Activated CD8-positive, alpha-beta memory T cell treated with anti-CD3 and anti-CD28 coated beads, Interleukin-2, amount 50 U/mL, for 1 hour (primary cell): ENCODE measurements around the gene C18orf54.
"Not testable (repeated sequence)": the region's sequence is repeated elsewhere in the genome, so short reads cannot be mapped to it uniquely, and the experiment has no call there.

ENCODE experiments used
- DNase-seq: peaks from one replicate; pipeline ENCODE4 v3.0.0-alpha.2; 2020; ENCODE audit errors: extremely low read depth

C18orf54 gene

DNA sequence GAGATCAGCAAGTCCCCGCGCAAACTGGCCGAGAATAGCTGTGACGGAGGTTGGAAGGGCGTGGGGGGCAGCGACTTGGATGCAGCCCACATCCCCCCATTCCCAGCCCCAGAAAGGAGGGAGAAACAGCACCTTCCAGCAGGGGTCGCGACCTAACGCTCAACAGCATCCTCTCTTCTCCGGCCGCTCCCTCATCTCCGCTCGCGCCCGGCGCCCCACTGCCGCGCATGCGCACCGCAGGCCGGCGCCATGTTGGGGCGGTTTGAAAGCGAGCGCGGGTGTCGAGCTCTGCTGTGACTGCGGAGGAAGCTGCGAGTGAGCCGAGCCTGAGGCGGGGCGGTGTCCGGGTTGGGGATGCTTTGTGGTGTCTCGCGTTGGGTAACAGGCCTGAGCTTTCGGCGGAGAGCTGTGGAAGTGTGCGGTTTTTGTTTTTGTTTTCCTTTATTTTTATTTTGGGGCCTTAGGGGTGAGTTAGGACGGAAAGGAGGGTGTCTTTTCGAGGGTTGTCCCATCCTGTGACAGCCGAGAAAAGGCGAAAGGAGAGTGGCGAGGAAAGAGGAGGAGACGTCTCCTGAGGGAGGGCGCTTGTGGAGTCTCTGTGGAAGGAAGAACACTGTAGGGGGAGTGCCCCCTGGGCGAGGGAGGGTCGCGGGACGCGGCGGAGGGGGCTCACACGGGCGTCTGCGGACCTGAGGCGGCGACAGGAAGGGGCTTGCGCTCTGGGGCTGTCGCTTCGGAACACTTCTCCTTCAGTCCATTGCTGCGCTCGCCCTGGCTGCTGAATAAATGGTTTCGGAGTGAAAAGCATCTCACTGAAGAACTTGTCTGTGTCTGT is at the start of gene C18orf54, which contains the start of gene STARD6:
TSS of gene C18orf54 (plus strand) at position 247 of the 835 bp plus-strand sequence. CDS start 2,667 bp downstream, outside the sequence.
TSS of gene STARD6 (minus strand) at position 199 of the 835 bp plus-strand sequence. CDS start 3,285 bp downstream, outside the sequence.
- peak; percentile 64 for DNase-seq

DNA sequence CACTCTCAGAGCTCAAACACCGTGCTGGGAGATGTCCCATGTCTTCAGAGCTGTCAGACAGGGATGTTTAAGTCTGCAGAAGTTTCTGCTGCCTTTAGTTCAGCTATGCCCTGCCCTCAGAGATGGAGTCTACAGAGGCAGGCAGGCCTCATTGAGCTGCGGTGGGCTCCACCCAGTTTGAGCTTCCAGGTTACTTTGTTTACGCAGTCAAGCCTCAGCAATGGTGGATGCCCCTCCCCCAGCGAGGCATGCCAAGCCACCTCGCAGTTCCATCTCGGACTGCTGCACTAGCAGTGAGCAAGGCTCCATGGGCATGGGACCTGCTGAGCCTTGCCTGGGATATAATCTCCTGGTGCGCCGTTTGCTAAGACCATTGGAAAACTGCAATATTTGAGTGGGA is 48.1 kb upstream of the C18orf54 start:
- DNase-seq: not testable (repeated sequence)

DNA sequence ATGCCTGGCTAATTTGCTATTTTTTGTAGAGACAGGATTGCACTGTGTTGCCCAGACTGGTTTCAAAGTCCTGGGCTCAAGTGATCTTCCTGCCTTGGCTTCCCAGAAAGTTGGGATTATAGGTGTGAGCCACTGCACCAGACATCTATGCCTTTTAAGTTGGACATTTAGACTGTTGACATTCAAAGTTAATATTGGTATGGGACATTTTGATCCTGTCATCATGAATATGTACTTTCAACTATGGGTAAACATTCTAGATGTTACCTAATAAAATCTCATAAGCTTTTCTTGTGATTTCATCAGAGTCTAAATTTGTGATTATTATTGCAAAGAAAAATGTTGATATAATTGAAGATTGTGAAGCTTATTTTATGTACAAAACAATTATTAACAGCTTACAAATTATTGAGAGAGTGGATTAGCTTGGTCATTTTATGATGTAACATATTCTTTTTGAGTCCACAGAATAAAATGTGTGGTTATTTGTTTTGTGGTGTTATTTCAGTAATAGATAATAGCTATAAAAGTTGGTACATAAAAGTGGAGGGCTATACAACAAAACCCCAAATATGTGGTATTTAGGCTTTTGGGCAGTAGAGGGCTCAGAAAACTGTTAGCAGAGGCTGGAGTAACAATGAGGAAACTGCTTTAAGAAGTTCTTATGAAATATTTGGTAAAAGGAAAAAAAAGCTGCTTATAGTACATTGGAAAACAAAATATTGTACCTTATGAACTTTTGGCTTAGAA is 41.5 kb upstream of the C18orf54 start:
- no peak for DNase-seq

GRCh38 chr18:54323561-54323960 is 34.1 kb upstream of the C18orf54 start:
- no peak for DNase-seq

DNA sequence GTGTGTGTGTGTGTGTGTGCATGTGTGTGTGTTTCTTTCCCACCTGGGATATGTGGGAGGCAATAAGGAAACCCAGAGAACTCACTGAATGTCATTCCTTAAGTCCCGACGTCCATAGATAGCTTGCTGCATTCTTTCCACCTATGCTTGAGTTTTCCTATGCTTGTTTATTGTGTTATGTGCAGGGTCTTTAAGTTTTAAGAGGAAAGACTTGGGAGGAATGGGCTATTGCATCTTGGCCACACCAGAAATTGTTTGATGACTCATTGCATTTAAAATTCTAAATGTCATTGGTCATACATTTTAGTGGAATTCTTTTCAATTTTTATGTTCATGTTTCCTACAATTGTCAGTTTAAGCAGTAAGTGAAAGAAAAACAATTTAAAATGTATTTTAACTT is 33.7 kb upstream of the C18orf54 start:
- no peak for DNase-seq

DNA sequence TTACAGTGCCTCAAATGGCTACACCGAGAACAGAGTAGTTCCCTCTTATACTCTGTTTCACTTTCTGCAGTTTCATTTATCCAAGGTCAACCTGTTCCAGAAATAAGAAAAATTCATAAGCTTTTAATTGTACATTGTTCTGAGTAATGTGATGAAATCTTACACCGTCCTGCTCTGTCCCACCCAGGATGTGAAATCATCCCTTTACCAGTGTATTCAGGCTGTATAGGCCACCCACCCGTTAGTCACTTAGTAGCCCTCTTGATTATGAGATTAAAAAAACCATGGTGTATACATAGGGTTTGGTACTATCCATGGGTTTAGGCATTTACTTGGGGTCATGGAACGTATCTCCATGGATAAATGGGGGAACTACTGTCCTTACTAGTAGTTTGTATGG is 29.9 kb upstream of the C18orf54 start:
- DNase-seq: no peak

- no peak for DNase-seq
Measured at GRCh38 chr18:54329787-54330186, 27.9 kb upstream of the C18orf54 start.

GRCh38 chr18:54330768-54331548 is 26.7 kb upstream of the C18orf54 start:
- DNase-seq: no peak

DNA sequence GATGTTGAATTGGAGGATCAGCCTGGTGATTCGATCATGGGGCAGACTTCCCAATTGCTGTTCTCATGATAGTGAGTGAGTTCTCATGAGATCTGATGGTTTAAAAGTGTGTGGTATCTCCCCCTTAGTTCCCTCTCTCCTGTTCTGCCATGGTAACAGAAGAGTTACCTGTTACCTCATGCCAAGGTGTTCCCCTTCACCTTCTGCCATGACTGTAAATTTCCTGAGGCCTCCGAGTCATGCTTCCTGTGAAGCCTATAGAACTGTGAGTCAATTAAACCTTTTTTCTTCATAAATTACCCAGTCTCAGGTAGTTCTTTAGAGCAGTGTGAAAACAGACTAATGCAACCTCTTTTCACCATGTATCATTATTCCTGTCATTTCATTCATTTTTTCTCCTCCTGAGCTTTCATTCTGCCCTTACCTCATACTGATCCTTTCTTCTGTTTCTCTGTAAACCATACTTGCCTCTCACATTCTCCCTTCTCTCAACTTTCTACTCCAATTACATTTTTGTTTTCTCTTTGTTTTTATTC is 22.0 kb upstream of the C18orf54 start:
- no peak for DNase-seq

DNA sequence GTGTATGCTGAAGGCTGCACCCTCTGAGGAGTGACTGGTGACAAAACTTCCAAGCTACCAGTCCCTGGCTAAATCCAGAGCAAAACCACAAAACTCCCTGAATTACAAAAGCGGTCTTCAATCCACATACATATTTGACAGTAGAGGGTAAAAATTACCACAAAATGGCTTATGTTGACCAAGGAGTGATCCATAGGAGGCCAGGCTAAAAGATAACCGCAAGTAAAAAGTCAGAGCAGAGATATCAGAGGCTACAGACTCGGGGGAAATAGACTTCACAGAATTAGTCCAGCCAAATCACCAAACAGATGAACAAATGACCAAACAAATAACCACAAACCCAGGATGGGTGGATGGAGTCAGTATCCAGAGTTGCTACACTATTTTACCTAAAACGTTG is 19.5 kb upstream of the C18orf54 start:
- DNase-seq: no peak

DNA sequence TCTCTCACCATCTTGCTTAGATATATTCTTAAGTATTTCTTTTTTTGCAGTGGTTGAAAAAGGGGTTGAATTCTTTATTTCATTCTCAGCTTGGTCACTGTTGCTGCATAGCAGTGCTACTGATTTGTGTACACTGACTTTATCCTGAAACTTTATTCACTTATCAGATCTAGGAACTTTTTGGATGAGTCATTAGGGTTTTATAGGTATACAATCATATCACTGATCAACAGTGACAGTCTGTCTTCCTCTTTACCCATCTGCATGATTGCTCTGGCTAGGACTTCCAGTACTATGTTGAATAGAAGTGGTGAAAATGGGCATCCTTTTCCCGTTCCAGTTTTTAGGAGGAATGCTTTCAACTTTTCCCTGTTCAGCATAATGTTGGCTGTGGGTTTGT is 6.5 kb upstream of the C18orf54 start:
- no peak for DNase-seq

- DNase-seq: no peak
Measured at GRCh38 chr18:54357082-54357659, 535 bp upstream of the C18orf54 start.

DNA sequence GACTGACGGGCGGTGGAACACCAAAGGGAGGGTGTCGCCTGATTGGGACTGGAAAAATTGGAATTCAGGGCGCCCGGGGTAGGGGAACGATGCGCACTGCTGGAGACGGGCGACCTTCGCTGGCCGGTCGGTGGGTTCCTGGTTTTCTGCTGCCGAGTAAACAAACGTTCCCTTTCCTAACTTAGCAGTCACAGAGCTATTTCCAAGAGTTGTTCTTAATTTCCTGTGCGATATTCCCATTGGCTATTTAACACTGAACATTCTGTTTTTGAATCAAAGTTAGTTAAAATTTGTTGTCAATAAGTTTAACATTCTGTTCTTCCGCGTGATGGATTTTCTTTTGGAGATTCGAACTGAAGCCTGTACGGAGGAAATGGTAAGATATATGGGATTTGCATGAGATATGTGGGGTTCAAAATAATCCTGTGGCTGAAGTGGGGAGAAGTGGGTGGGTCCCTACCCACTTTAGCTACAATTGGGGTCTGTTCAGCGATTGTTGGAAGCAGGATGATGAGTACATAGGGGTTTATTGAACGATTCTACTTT is 862 bp downstream of the C18orf54 start:
- DNase-seq: no peak

DNA sequence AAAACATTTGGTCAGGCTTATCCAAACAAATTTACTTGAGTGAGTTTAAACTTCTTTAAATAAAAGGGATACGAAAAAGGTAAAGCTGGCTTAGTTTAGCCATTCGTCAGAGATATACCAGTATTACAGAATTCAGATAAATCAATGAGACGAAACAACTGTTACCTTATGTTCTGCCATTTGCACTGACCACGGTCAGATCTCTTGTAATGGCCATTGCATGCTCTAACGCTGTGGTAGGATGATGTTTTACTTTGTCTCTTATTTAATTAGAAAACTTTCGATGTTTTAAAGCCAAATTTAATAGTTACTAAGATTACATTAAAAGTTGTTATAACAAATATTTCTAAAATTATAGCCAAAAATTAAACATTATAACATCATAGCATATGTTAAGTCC is 1.5 kb downstream of the C18orf54 start:
- no peak for DNase-seq

- DNase-seq: no peak
Measured at GRCh38 chr18:54360406-54360805, 2.7 kb downstream of the C18orf54 start.

- no peak for DNase-seq
Measured at GRCh38 chr18:54378057-54378456, 20.4 kb downstream of the C18orf54 start.

DNA sequence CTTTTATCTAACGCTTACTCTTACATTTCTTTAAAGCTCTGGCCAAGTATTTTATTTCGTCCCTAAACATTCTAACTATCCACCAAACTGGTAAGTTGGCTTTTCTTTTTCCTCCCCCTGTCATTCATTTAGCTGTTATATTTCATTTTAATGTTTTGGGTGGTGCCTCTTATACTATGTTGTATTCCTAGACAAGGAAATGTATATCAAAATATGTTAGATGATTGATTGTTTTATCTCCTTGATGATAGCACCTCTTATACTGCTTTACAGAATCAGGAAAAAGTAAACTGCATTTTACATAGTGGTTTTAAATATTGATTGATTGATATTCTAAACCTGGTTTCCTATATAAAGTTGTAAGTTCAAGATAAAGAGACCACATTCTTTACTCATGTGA is 23.9 kb downstream of the C18orf54 start:
- no peak for DNase-seq

DNA sequence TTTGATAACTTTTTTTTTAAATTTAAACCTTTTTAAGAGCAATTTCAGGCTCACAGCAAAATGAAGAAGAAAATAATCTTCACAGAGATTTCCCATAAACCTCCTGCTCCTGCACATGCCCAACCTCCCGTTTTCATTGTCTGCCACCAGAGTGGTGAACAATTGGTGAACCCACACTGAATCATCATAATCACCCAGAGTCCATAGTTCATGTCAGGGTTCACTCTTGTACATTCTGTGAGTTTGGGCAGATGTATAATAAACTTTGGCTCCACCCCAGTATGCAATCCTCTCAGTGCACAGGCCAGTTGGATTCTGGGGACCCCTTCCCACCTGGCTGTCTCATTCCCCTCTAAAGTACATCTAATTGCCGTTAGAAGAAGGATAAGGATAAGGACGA is 24.4 kb downstream of the C18orf54 start:
- DNase-seq: no peak

DNA sequence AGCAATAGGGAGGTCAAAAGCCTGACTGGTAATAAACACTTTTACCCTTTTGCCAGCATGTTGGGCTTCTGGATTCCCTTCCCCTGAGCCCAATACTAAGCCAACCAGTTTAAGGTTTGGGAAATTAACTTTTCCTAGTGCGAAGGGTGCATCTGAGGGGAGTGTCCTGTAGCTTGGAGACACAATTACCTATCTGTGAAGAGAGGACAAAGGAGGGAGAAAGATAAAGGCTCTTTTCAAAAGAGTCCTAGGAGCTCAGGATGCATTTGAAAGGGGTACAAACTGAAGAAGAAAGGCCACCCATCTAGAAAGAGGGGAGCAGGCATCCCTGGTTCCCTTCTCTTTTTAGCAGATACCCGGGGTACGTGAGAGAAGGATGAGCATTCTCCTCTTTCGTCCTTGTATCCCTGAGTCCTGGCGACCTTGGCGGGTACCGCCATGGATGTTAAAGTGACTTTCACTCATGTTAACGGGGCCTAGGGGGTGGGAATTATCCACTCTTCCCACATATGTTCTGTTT is 25.1 kb downstream of the C18orf54 start:
- DNase-seq: no peak

DNA sequence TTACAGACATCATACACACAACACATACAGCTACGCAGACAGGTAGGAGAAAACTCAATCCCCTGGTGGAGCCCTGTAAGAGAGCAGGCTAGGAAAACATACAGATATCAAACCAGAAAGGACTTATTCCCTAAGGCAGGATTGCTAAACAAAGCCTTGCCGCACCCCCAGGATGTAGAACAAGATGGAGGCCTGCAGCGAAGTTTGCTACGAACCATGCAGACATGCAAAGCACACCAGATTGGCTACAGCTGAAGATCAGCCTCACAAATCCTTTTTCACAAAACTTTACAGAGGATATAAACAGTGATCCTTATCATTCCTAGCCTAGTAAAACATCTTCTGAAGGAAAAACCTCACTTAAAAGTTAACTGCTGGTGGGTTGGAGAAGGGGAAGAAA is 28.3 kb downstream of the C18orf54 start:
- no peak for DNase-seq
